Measurements from ENCODE around the gene PEX11G. TPM values are rescaled to one million over a fixed set of nuclear protein-coding genes. Genes with fewer than 3 reads are reported as not detected.

Gene PEX11G
- total and polyA plus RNA-seq, 2 of the 8 experiments (the other 6 are each of a cell fraction or from before 2014, with no cell fraction given): 2.1 to 4.3 TPM

DNA sequence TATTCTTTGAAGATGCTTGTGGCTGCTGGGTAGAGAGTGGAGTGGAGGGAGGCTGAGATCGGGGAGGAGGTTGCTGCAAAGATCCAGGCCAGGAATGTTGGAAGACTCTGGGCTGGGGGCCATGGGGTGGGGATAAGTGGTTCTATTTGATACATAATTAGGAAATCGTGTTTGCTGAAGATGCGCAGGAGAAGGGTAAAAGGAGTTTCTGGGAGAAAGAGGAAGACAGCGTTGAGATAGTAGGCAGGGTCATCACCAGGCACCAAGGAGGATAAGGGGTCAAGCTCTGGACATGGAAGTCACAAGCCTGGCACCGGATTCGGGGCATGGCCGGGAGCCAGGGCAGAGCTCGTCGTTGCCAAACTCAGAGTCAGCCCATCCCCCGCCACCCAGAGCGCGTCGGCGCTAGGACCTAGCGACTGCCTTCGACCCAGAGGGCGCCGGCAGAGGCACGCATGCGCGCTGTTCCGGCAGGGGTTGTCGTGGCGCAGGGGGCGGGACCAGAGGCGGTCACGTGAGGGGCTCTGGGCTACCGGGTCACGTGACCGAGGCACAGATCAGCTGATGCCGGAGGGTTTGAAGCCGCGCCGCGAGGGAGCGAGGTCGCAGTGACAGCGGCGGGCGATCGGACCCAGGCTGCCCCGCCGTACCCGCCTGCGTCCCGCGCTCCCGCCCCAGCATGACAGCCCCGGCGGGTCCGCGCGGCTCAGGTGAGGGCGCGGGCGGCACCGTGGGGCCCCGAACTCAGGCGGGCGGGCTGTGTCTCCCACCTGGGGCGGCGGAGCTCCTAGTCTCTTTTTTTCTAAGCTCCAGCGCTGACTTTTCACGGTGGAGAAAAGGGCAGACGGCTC lies 33.5 kb upstream of the PEX11G start, which contains the start of gene MCOLN1 (continued):
- TF ChIP-seq, protein P1, sequence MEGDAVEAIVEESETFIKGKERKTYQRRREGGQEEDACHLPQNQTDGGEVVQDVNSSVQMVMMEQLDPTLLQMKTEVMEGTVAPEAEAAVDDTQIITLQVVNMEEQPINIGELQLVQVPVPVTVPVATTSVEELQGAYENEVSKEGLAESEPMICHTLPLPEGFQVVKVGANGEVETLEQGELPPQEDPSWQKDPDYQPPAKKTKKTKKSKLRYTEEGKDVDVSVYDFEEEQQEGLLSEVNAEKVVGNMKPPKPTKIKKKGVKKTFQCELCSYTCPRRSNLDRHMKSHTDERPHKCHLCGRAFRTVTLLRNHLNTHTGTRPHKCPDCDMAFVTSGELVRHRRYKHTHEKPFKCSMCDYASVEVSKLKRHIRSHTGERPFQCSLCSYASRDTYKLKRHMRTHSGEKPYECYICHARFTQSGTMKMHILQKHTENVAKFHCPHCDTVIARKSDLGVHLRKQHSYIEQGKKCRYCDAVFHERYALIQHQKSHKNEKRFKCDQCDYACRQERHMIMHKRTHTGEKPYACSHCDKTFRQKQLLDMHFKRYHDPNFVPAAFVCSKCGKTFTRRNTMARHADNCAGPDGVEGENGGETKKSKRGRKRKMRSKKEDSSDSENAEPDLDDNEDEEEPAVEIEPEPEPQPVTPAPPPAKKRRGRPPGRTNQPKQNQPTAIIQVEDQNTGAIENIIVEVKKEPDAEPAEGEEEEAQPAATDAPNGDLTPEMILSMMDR (IDR thresholded peaks at IDR 0.05; ENCODE audit: control extremely low read depth in 1 of 3, insufficient read depth in 1 of 3, low read depth in 1 of 3, low read length in 3 of 3): no peak
- TF ChIP-seq BRCA1 (IDR thresholded peaks at IDR 0.05; ENCODE audit: low read depth, low read length): no peak
- TF ChIP-seq, protein P2, sequence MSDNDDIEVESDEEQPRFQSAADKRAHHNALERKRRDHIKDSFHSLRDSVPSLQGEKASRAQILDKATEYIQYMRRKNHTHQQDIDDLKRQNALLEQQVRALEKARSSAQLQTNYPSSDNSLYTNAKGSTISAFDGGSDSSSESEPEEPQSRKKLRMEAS (IDR thresholded peaks at IDR 0.05): peak; percentile 94
- TF ChIP-seq RFX5 (IDR thresholded peaks at IDR 0.05; ENCODE audit: borderline replicate concordance, low read depth, low read length): no peak
- TF ChIP-seq SIX5 (IDR thresholded peaks at IDR 0.05; ENCODE audit: low read depth, low read length): no peak
- peak; percentile 91 for TF ChIP-seq SP1 (IDR thresholded peaks at IDR 0.05; ENCODE audit: low read depth, low read length)
- peak; percentile 34 for TF ChIP-seq ASH2L (IDR thresholded peaks at IDR 0.05; ENCODE audit: low read length)
- peak; percentile 62; the same call in 1 of the 2 replicates for TF ChIP-seq TCF12 (IDR thresholded peaks at IDR 0.05; ENCODE audit: low read depth, low read length)
- no peak for TF ChIP-seq RXRA (IDR thresholded peaks at IDR 0.05; ENCODE audit: insufficient read depth, low read depth, low read length)
- peak; percentile 99 for TF ChIP-seq SP4 (IDR thresholded peaks at IDR 0.05; ENCODE audit: low read length)
- peak; percentile 58 to 78 for TF ChIP-seq EP300 (IDR thresholded peaks at IDR 0.05; ENCODE audit: borderline replicate concordance in 1 of 2, low read depth in 2 of 2, low read length in 2 of 2)
- no peak for TF ChIP-seq CEBPB (IDR thresholded peaks at IDR 0.05; ENCODE audit: low read depth, low read length)
- TF ChIP-seq, protein P3, sequence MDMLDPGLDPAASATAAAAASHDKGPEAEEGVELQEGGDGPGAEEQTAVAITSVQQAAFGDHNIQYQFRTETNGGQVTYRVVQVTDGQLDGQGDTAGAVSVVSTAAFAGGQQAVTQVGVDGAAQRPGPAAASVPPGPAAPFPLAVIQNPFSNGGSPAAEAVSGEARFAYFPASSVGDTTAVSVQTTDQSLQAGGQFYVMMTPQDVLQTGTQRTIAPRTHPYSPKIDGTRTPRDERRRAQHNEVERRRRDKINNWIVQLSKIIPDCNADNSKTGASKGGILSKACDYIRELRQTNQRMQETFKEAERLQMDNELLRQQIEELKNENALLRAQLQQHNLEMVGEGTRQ (IDR thresholded peaks at IDR 0.05; ENCODE audit: low read length): peak; percentile 100
- no peak for TF ChIP-seq CBX8 (IDR thresholded peaks at IDR 0.05; ENCODE audit: borderline replicate concordance, low read depth, low read length)
- peak; percentile 99 for TF ChIP-seq FOSL1 (IDR thresholded peaks at IDR 0.05; ENCODE audit: insufficient read depth, low read depth, low read length)
- TF ChIP-seq CBX5 (IDR thresholded peaks at IDR 0.05; ENCODE audit: low read depth, low read length): no peak
- TF ChIP-seq CREB1 (IDR thresholded peaks at IDR 0.05): peak; percentile 85
- no peak for TF ChIP-seq SRF (IDR thresholded peaks at IDR 0.05; ENCODE audit: low read depth, low read length)
- TF ChIP-seq SIN3A (conservative IDR thresholded peaks at IDR 0.05 in 1 of 2, IDR thresholded peaks at IDR 0.05 in 1 of 2; ENCODE audit: low read depth in 1 of 2, low read length in 2 of 2): peak; percentile 93 to 99
- TF ChIP-seq POLR2A (IDR thresholded peaks at IDR 0.05; ENCODE audit: control extremely low read depth in 1 of 2, low read depth in 2 of 2, low read length in 2 of 2): peak in 1 of 2 experiments; percentile 48; a peak in 1 of 3 replicates
- TF ChIP-seq CHD1 (IDR thresholded peaks at IDR 0.05; ENCODE audit: low read depth, low read length): no peak
